K562 (cell line): ENCODE data around the gene RNF41. TPM values are rescaled to one million over a fixed set of nuclear protein-coding genes. Genes with fewer than 3 reads are reported as not detected.

ENCODE experiments used
- ARID3A ChIP-seq: IDR thresholded peaks from 2 replicates; pipeline ENCODE4 v1.6.1; 2012; ENCODE audit warnings: low read depth, low read length, improper control_type of control experiment, borderline replicate concordance
- ATF4 ChIP-seq: fragments of 450-650 bp; formaldehyde crosslinking; IDR thresholded peaks from 2 replicates; pipeline ENCODE4 v1.4.0; 2022; ENCODE audit warnings: mild to moderate bottlenecking, moderate library complexity
- E4F1 ChIP-seq: fragments of 250-450 bp; sonication (Bioruptor Pico); IDR thresholded peaks from 2 replicates; pipeline ENCODE4 v1.5.0; 2021; ENCODE audit warnings: mild to moderate bottlenecking, borderline replicate concordance
- EP400 ChIP-seq: fragments of 450-650 bp; IDR thresholded peaks from 2 replicates; pipeline ENCODE4 v1.6.1; 2017; ENCODE audit warnings: antibody characterized with exemption, mild to moderate bottlenecking, moderate library complexity
- KAT7 ChIP-seq: sonication (generic); formaldehyde crosslinking; IDR thresholded peaks from 2 replicates; pipeline ENCODE4 v1.8.0; 2022; ENCODE audit warnings: missing genetic modification reagents, mild to moderate bottlenecking, borderline replicate concordance
- KLF16 ChIP-seq: IDR thresholded peaks from 2 replicates; pipeline ENCODE4 v1.6.1; 2016; ENCODE audit warnings: antibody characterized with exemption
- MAX ChIP-seq: sonication (generic); formaldehyde crosslinking; IDR thresholded peaks from 2 replicates; pipeline ENCODE4 v1.9.0; 2022; ENCODE audit warnings: mild to moderate bottlenecking, missing genetic modification reagents
- U2AF1 ChIP-seq: fragments of 200-400 bp; formaldehyde crosslinking; optimal IDR thresholded peaks from 2 replicates; pipeline ENCODE3; 2017; ENCODE audit warnings: mild to moderate bottlenecking, low read depth, low read length, moderate library complexity
- ZBTB11 ChIP-seq, 3 experiments: fragments of 200-800 bp in 1 of 3; fragments of 250-450 bp in 1 of 3; fragments of 450-650 bp in 1 of 3; sonication (Bioruptor Pico) in 1 of 3; sonication (Bioruptor generic) in 1 of 3; formaldehyde crosslinking in 1 of 3; IDR thresholded peaks; 2 replicates each; pipeline versions ENCODE4 v1.6.1 to v1.8.0; 2016 to 2022; ENCODE audit warnings: mild to moderate bottlenecking in 2 of 3, missing genetic modification characterization in 2 of 3, missing compliant biosample characterization in 1 of 3, moderate library complexity in 1 of 3
- ZNF277 ChIP-seq: fragments of 250-450 bp; sonication (Bioruptor Pico); IDR thresholded peaks from 2 replicates; pipeline ENCODE4 v1.8.0; 2022; ENCODE audit warnings: inconsistent platforms, mild to moderate bottlenecking, moderate library complexity, borderline replicate concordance
- ZNF584 ChIP-seq: fragments of 200-800 bp; sonication (Bioruptor generic); IDR thresholded peaks from 2 replicates; pipeline ENCODE4 v1.6.1; 2016; ENCODE audit warnings: low read depth, mild to moderate bottlenecking, missing genetic modification characterization, missing compliant biosample characterization
- ZNF586 ChIP-seq: fragments of 450-650 bp; formaldehyde crosslinking; conservative IDR thresholded peaks from 2 replicates; pipeline ENCODE4 v1.4.0; 2020; ENCODE audit warnings: mild to moderate bottlenecking, moderate library complexity
- ZNF589 ChIP-seq: fragments of 200-800 bp; sonication (Bioruptor generic); IDR thresholded peaks from 2 replicates; pipeline ENCODE4 v1.6.1; 2016; ENCODE audit warnings: low read depth, missing genetic modification characterization, missing compliant biosample characterization
- ZNF699 ChIP-seq: fragments of 250-450 bp; sonication (Bioruptor Pico); IDR thresholded peaks from 2 replicates; pipeline ENCODE4 v1.8.0; 2021; ENCODE audit warnings: mild to moderate bottlenecking, moderate library complexity; ENCODE audit not compliant: insufficient replicate concordance
- ZNF766 ChIP-seq: fragments of 200-800 bp; sonication (Bioruptor generic); conservative IDR thresholded peaks from 2 replicates; pipeline ENCODE4 v1.6.1; 2016; ENCODE audit warnings: missing genetic modification characterization, missing compliant biosample characterization
- polyA plus RNA-seq, 8 experiments: library from polyadenylated mRNA; depleted of rRNA in 4 of 8; stranded (reverse) in 5 of 8; unstranded in 3 of 8; fragments of >200 nt; fragmentation: Nextera tagmentation in 2 of 8; fragmentation: Illumina TruSeq in 1 of 8; extraction: Ambion mirVana in 2 of 8; extraction: Trizol in 1 of 8; gene quantifications; 2 replicates each; pipeline versions ENCODE4 v1.2.1 to v1.2.3, GENCODE V29; 2011 to 2014; ENCODE audit warnings: inconsistent platforms in 1 of 8, missing spikeins in 1 of 8
- total RNA-seq, 7 experiments: library from RNA; depleted of rRNA in 6 of 7; stranded (reverse); fragments of >200 nt in 6 of 7; fragmentation: Illumina TruSeq in 2 of 7; extraction: Trizol in 2 of 7; gene quantifications; 2 replicates each; pipeline versions ENCODE4 v1.2.1 to v1.2.3, GENCODE V29; 2011 to 2021; ENCODE audit warnings: low replicate concordance in 1 of 7

Gene RNF41
- total and polyA plus RNA-seq, 9 of the 15 experiments (the other 6 are each of a cell fraction or from before 2014, with no cell fraction given) = 28.2 to 46.8 (median 33.8) TPM

- TF ChIP-seq E4F1 (CRISPR knock-in tag) (no peak), EP400 (peak; percentile 91), ZNF589 (CRISPR knock-in tag) (peak; percentile 88), ZBTB11 (CRISPR knock-in tag; IDR thresholded peaks at IDR 0.05) (no peak), ZNF277 (CRISPR knock-in tag) (no peak), MAX (no peak), ATF4 (CRISPR knock-in tag) (peak; percentile 61), ZNF766 (CRISPR knock-in tag) (peak; percentile 65), U2AF1 (no peak), KAT7 (CRISPR knock-in tag) (no peak), ZNF584 (CRISPR knock-in tag) (no peak), ARID3A (no peak), ZNF699 (CRISPR knock-in tag) (no peak), KLF16 (no peak), ZNF586 (CRISPR knock-in tag) (no peak)
Measured at GRCh38 chr12:56158029-56158925, 63.4 kb downstream of the RNF41 start, which contains the start of gene MYL6 (continued).
